ENCODE data around the gene APCDD1.

The APCDD1 gene

DNA sequence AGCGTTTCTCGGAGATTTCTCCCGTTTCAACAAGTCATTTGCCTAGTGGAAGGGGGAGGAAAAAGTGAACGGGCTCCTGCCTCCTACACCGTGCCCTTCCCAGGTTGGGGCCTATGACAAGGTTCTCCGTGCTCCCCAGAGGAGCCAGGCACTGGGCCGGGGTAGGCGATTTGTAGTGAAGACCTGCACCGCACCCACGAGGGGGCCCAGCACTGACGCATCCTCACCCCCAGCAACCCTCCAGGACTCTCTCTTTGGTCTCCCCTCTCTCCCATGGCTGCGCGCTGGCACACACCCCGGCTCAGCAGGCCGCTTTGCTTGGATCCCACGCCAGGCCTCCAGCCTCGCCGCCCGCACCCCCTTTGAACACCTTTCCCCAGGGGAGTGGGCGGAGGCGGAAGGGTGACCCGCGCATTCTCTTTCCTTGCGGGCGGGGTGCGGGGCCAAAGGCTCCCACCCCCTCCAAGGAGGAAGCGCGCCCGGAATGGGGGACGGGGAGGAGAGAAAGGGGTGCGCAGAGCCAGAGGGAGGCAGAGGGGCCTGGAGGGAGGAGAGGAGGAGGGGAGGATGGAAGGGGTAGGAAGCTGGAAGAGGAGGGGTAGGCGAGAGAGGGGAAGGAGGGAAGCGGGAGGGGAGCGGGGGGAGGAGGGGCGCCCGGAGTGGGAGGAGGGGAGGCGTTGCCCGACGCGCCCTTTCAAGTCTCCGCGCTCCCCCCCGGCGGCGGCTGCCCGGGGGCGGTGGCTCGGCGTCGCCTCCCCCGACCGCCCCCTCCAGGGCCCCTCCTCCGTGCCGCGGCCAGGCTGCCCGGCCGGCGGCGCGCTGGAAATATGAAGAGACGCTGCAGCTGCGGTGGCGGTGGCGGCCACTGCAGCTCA lies at the start of gene APCDD1:
Gene APCDD1, plus strand, starts transcription at position 830 of the 875 bp plus-strand sequence. CDS start 347 bp downstream, outside the sequence.
- no peak for TF ChIP-seq EZH2 (optimal IDR thresholded peaks at IDR 0.05; ENCODE audit: low read depth, low read length)
- no peak for TF ChIP-seq EZH2phosphoT487 (IDR thresholded peaks at IDR 0.05; ENCODE audit: low read length)
- TF ChIP-seq, protein P1, sequence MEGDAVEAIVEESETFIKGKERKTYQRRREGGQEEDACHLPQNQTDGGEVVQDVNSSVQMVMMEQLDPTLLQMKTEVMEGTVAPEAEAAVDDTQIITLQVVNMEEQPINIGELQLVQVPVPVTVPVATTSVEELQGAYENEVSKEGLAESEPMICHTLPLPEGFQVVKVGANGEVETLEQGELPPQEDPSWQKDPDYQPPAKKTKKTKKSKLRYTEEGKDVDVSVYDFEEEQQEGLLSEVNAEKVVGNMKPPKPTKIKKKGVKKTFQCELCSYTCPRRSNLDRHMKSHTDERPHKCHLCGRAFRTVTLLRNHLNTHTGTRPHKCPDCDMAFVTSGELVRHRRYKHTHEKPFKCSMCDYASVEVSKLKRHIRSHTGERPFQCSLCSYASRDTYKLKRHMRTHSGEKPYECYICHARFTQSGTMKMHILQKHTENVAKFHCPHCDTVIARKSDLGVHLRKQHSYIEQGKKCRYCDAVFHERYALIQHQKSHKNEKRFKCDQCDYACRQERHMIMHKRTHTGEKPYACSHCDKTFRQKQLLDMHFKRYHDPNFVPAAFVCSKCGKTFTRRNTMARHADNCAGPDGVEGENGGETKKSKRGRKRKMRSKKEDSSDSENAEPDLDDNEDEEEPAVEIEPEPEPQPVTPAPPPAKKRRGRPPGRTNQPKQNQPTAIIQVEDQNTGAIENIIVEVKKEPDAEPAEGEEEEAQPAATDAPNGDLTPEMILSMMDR (IDR thresholded peaks at IDR 0.05; ENCODE audit: low read length) = no peak
- Histone ChIP-seq H3K36me3 (replicated peaks; ENCODE audit: insufficient read depth, low read length) (no peaks in the 10 kb centered on the region), H3K4me3 (ENCODE audit: low read length) (peak within 1 kb of the TSS; percentile 26; the same call in 1 of the 2 replicates), H3K4me2 (ENCODE audit: low read depth, low read length) (peak within 1 kb of the TSS; percentile 31; the same call in 1 of the 2 replicates), H3F3A (ENCODE audit: insufficient read depth, low read length) (no peaks in the 10 kb centered on the region), H4K20me1 (ENCODE audit: insufficient read depth, low read length) (no peaks in the 10 kb centered on the region), H2AFZ (ENCODE audit: low read length) (no peak within 1 kb of the TSS), H3K79me2 (ENCODE audit: low read length) (no peaks in the 10 kb centered on the region), H3K9me3 (replicated peaks; ENCODE audit: insufficient read depth, low read length) (no peaks in the 10 kb centered on the region), H3K27me3 (replicated peaks; ENCODE audit: insufficient read depth, low read length) (no peaks in the 10 kb centered on the region), H3K9me2 (replicated peaks; ENCODE audit: insufficient read depth, low read length) (no peaks in the 10 kb centered on the region), H3K4me1 (ENCODE audit: low read length) (no peaks in the 10 kb centered on the region), H3K9ac (ENCODE audit: low read length) (no peak within 1 kb of the TSS), H3K27ac (ENCODE audit: low read length) (no peak within 1 kb of the TSS)
- DNase-seq = no peak

DNA sequence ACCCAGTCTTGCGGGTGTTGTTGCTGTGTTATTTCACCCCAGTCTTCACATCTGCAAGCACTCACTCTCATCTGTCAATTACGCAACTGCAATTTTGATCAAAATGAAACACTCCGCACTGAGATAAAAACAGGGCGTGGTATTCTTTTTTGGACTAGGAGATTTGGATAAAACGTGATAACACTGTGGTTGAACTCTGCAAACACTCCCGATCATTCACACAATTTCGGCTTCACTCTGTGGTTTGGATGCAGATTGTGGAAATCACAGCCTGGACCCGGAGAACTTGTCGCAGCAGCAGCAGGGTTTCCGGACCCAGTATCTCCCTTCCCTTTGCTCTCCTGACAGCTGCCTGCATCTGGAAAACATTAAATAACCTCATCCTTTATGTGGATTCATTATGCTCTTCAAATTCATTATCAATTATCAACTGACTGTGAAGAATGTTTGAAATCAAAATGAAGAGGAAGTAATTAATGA lies 49.4 kb upstream of the APCDD1 start:
- Histone ChIP-seq H3K36me3 (replicated peaks; ENCODE audit: insufficient read depth, low read length) (no peaks in the 10 kb centered on the region), H2AFZ (ENCODE audit: low read length) (no peak overlapping the region), H3K9ac (ENCODE audit: low read length) (no peak overlapping the region), H3K9me2 (replicated peaks; ENCODE audit: insufficient read depth, low read length) (no peaks in the 10 kb centered on the region), H3K27me3 (replicated peaks; ENCODE audit: insufficient read depth, low read length) (no peaks in the 10 kb centered on the region), H3K27ac (ENCODE audit: low read length) (no peak overlapping the region), H3K79me2 (ENCODE audit: low read length) (no peaks in the 10 kb centered on the region), H3K4me2 (ENCODE audit: low read depth, low read length) (no peak overlapping the region), H3K9me3 (replicated peaks; ENCODE audit: insufficient read depth, low read length) (no peaks in the 10 kb centered on the region), H4K20me1 (ENCODE audit: insufficient read depth, low read length) (no peaks in the 10 kb centered on the region), H3K4me1 (ENCODE audit: low read length) (no peaks in the 10 kb centered on the region), H3F3A (ENCODE audit: insufficient read depth, low read length) (no peaks in the 10 kb centered on the region), H3K4me3 (ENCODE audit: low read length) (no peak overlapping the region)
- no peak for DNase-seq
- TF ChIP-seq EZH2phosphoT487 (IDR thresholded peaks at IDR 0.05; ENCODE audit: low read length) = no peak
- TF ChIP-seq, protein P1 (IDR thresholded peaks at IDR 0.05; ENCODE audit: low read length) = no peak
- TF ChIP-seq EZH2 (optimal IDR thresholded peaks at IDR 0.05; ENCODE audit: low read depth, low read length) = no peak

DNA sequence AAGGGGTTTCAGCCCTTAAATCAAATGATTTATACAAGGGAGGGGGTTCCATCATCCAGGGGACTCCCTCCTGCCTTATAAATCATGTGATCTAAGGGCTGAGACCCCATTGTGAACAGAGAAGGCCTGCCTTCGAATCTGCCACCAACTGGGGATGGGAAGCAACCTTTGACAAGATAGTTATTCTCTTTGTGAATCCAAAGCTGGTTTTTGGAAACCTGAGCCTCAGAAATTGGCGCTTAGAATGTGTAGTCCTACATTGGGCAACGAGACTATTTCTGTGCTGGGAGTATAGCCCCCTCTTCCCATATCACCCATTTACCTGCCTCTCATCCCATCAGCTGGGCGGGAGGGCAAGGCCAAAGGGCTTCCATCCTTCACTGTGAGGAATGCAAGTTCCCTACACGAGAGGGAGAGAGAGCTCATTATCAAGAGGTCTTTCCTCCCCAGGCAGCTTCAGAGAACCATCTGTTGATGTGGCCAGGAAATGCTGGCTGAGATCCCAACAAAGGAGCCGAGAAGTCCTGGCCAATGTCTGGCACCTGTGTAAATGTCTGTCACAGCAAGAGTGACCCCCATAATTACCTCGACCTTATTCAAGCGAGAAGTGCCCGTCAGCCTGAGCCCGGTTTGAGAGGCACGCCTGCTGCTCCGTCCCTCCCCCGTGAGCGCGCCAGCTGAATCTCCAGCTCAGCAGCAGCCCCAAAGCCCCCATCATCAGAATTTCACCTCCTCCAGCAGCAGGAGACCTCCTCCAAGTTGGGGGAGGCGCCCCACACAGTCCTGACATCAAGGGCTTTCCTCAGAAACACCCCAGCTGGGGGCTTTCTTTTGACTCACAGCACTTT lies 48.4 kb upstream of the APCDD1 start:
- Histone ChIP-seq H4K20me1 (ENCODE audit: insufficient read depth, low read length) (no peaks in the 10 kb centered on the region), H3K9ac (ENCODE audit: low read length) (no peak overlapping the region), H3K4me3 (ENCODE audit: low read length) (no peak overlapping the region), H2AFZ (ENCODE audit: low read length) (no peak overlapping the region), H3K79me2 (ENCODE audit: low read length) (no peaks in the 10 kb centered on the region), H3F3A (ENCODE audit: insufficient read depth, low read length) (no peaks in the 10 kb centered on the region), H3K9me3 (replicated peaks; ENCODE audit: insufficient read depth, low read length) (no peaks in the 10 kb centered on the region), H3K9me2 (replicated peaks; ENCODE audit: insufficient read depth, low read length) (no peaks in the 10 kb centered on the region), H3K27me3 (replicated peaks; ENCODE audit: insufficient read depth, low read length) (no peaks in the 10 kb centered on the region), H3K27ac (ENCODE audit: low read length) (no peak overlapping the region), H3K4me2 (ENCODE audit: low read depth, low read length) (no peak overlapping the region), H3K4me1 (ENCODE audit: low read length) (no peaks in the 10 kb centered on the region), H3K36me3 (replicated peaks; ENCODE audit: insufficient read depth, low read length) (no peaks in the 10 kb centered on the region)
- DNase-seq = no peak
- TF ChIP-seq EZH2 (optimal IDR thresholded peaks at IDR 0.05; ENCODE audit: low read depth, low read length) = no peak
- TF ChIP-seq, protein P1 (IDR thresholded peaks at IDR 0.05; ENCODE audit: low read length) = no peak
- no peak for TF ChIP-seq EZH2phosphoT487 (IDR thresholded peaks at IDR 0.05; ENCODE audit: low read length)
